ENCODE results near the gene WIPI1. TPM values are rescaled to one million over a fixed set of nuclear protein-coding genes. Genes with fewer than 3 reads are reported as not detected.
"Not testable (repeated sequence)": the region's sequence is repeated elsewhere in the genome, so short reads cannot be mapped to it uniquely, and the experiment has no call there.

The WIPI1 gene
- total RNA-seq, 1 donor from 2014 or later, result 49.9 TPM

GRCh38 chr17:68423251-68423650, 34.0 kb downstream of the WIPI1 start:
- Histone ChIP-seq H3K4me3 (ENCODE audit: low read depth, low read length) (no peak overlapping the region), H3K36me3 (ENCODE audit: control insufficient read depth, insufficient read depth, low read length) (no peaks in the 10 kb centered on the region), H3K27me3 (ENCODE audit: control insufficient read depth, insufficient read depth, low read length) (no peaks in the 10 kb centered on the region)
- no peak for DNase-seq (ENCODE audit: low read depth)
- TF ChIP-seq, protein P1, sequence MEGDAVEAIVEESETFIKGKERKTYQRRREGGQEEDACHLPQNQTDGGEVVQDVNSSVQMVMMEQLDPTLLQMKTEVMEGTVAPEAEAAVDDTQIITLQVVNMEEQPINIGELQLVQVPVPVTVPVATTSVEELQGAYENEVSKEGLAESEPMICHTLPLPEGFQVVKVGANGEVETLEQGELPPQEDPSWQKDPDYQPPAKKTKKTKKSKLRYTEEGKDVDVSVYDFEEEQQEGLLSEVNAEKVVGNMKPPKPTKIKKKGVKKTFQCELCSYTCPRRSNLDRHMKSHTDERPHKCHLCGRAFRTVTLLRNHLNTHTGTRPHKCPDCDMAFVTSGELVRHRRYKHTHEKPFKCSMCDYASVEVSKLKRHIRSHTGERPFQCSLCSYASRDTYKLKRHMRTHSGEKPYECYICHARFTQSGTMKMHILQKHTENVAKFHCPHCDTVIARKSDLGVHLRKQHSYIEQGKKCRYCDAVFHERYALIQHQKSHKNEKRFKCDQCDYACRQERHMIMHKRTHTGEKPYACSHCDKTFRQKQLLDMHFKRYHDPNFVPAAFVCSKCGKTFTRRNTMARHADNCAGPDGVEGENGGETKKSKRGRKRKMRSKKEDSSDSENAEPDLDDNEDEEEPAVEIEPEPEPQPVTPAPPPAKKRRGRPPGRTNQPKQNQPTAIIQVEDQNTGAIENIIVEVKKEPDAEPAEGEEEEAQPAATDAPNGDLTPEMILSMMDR (IDR thresholded peaks at IDR 0.05; ENCODE audit: insufficient read depth, low read length, poor library complexity, severe bottlenecking), result no peak

DNA sequence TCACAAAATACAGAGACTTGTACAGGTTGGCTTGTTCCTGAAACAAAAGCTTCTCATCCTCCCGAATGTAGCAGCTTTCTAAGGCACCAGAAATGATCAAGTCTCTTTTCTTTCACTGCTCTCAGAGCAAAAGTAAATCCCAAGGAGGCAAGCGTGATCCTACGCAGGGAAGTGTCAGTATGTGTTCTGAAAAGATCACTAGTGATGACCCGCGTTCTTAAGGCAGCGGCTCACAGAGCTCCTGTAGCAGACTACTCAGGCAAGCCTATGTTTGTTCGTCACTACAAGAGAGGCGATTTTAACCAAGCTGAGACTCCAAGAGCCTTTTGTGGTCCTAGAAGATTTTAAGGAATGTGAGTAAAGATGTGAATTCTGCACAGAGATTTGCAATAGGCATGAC, 34.5 kb downstream of the WIPI1 start:
- H3K36me3 ChIP-seq (ENCODE audit: control insufficient read depth, insufficient read depth, low read length), result no peaks in the 10 kb centered on the region
- no peak for DNase-seq (ENCODE audit: low read depth)
- TF ChIP-seq, protein P1 (IDR thresholded peaks at IDR 0.05; ENCODE audit: insufficient read depth, low read length, poor library complexity, severe bottlenecking), result no peak
- H3K27me3 ChIP-seq (ENCODE audit: control insufficient read depth, insufficient read depth, low read length), result no peaks in the 10 kb centered on the region
- H3K4me3 ChIP-seq (ENCODE audit: low read depth, low read length), result no peak overlapping the region

- DNase-seq (ENCODE audit: low read depth), result no peak
- no peaks in the 10 kb centered on the region for H3K27me3 ChIP-seq (ENCODE audit: control insufficient read depth, insufficient read depth, low read length)
- H3K4me3 ChIP-seq (ENCODE audit: low read depth, low read length), result no peak overlapping the region
- TF ChIP-seq, protein P1 (IDR thresholded peaks at IDR 0.05; ENCODE audit: insufficient read depth, low read length, poor library complexity, severe bottlenecking), result no peak
- no peaks in the 10 kb centered on the region for H3K36me3 ChIP-seq (ENCODE audit: control insufficient read depth, insufficient read depth, low read length)
Measured at GRCh38 chr17:68421486-68421885, 35.8 kb downstream of the WIPI1 start.

- DNase-seq (ENCODE audit: low read depth), result no peak
- H3K4me3 ChIP-seq (ENCODE audit: low read depth, low read length), result no peak overlapping the region
- no peaks in the 10 kb centered on the region for H3K36me3 ChIP-seq (ENCODE audit: control insufficient read depth, insufficient read depth, low read length)
- H3K27me3 ChIP-seq (ENCODE audit: control insufficient read depth, insufficient read depth, low read length), result no peaks in the 10 kb centered on the region
- TF ChIP-seq, protein P1 (IDR thresholded peaks at IDR 0.05; ENCODE audit: insufficient read depth, low read length, poor library complexity, severe bottlenecking), result no peak
Measured at GRCh38 chr17:68420065-68420464, 37.2 kb downstream of the WIPI1 start.

- TF ChIP-seq, protein P1 (IDR thresholded peaks at IDR 0.05; ENCODE audit: insufficient read depth, low read length, poor library complexity, severe bottlenecking), result no peak
- Histone ChIP-seq H3K36me3 (ENCODE audit: control insufficient read depth, insufficient read depth, low read length) (no peaks in the 10 kb centered on the region), H3K27me3 (ENCODE audit: control insufficient read depth, insufficient read depth, low read length) (no peaks in the 10 kb centered on the region), H3K4me3 (ENCODE audit: low read depth, low read length) (no peak overlapping the region)
- DNase-seq (ENCODE audit: low read depth), result no peak
Measured at GRCh38 chr17:68418876-68419275, 38.4 kb downstream of the WIPI1 start.

DNA sequence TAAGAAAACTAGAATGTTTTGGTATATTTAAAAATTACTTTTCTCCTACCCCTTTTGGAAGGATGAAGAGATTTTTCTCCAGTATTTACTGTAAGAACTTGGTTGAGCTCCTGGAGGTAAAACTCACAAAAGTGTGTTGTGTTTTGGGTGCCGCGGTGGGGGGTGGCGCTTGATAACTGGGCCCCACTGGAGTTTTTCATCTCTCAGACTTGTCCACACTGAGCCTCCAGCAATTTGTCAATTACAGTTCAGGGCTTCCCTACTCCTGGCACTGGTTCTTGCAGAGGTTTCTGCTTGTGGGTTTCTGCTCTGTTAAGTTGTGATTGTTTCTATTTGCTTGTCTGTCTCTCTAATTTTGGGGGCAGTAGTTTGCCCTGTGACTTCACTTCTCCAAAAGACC, 40.0 kb downstream of the WIPI1 start:
- H3K4me3 ChIP-seq (ENCODE audit: low read depth, low read length), result no peak overlapping the region
- no peaks in the 10 kb centered on the region for H3K36me3 ChIP-seq (ENCODE audit: control insufficient read depth, insufficient read depth, low read length)
- H3K27me3 ChIP-seq (ENCODE audit: control insufficient read depth, insufficient read depth, low read length), result no peaks in the 10 kb centered on the region
- TF ChIP-seq, protein P1 (IDR thresholded peaks at IDR 0.05; ENCODE audit: insufficient read depth, low read length, poor library complexity, severe bottlenecking), result no peak
- no peak for DNase-seq (ENCODE audit: low read depth)

GRCh38 chr17:68414901-68415300, 42.4 kb downstream of the WIPI1 start:
- DNase-seq (ENCODE audit: low read depth), result not testable (repeated sequence)

GRCh38 chr17:68413597-68414560, 43.4 kb downstream of the WIPI1 start:
- DNase-seq (ENCODE audit: low read depth); H3K36me3 ChIP-seq (ENCODE audit: control insufficient read depth, insufficient read depth, low read length); H3K27me3 ChIP-seq (ENCODE audit: control insufficient read depth, insufficient read depth, low read length): not testable (repeated sequence)
- peak overlapping the region; percentile 24 for H3K4me3 ChIP-seq (ENCODE audit: low read depth, low read length)

More at GRCh38 chr17:68414901-68415300, 42.4 kb downstream of the WIPI1 start:
- H3K27me3 ChIP-seq (ENCODE audit: control insufficient read depth, insufficient read depth, low read length); H3K36me3 ChIP-seq (ENCODE audit: control insufficient read depth, insufficient read depth, low read length); H3K4me3 ChIP-seq (ENCODE audit: low read depth, low read length): not testable (repeated sequence)
